Fibroblast of lung (primary cell): Measurements from ENCODE around the gene IL4. TPM values are rescaled to one million over a fixed set of nuclear protein-coding genes. Genes with fewer than 3 reads are reported as not detected.

Experiments
- DNase-seq, 2 donors: peaks; one replicate each; pipeline versions ENCODE4 v3.0.0 to v3.0.0-alpha.2; 2010; ENCODE audit warnings: low read depth in 2 of 2
- H2AFZ ChIP-seq: 2 replicates; pipeline ENCODE4 v1.5.1; 2012; ENCODE audit warnings: low read length, control low read depth, inconsistent platforms
- H3K27ac ChIP-seq: 2 replicates; pipeline ENCODE4 v1.5.1; 2011; ENCODE audit warnings: low read length, control low read depth; ENCODE audit not compliant: insufficient read depth
- H3K27me3 ChIP-seq: 2 replicates; pipeline ENCODE4 v1.5.1; 2011; ENCODE audit warnings: mild to moderate bottlenecking, low read length; ENCODE audit not compliant: control insufficient read depth, insufficient read depth
- H3K36me3 ChIP-seq: 2 replicates; pipeline ENCODE4 v1.5.1; 2011; ENCODE audit warnings: low read length; ENCODE audit not compliant: control insufficient read depth, insufficient read depth
- H3K4me1 ChIP-seq: 2 replicates; pipeline ENCODE4 v1.5.1; 2011; ENCODE audit warnings: low read length; ENCODE audit not compliant: control insufficient read depth, insufficient read depth; ENCODE audit errors: extremely low read depth
- H3K4me2 ChIP-seq: 2 replicates; pipeline ENCODE4 v1.5.1; 2011; ENCODE audit warnings: low read length, control low read depth; ENCODE audit not compliant: insufficient read depth; ENCODE audit errors: extremely low read depth
- H3K4me3 ChIP-seq, 4 experiments: fragments of 200-600 bp in 1 of 4; sonication (generic) in 1 of 4; replicated peaks in 1 of 4; 2 replicates each; pipeline ENCODE4 v1.5.1; 2011 to 2016; ENCODE audit warnings: low read length in 4 of 4, low read depth in 3 of 4, mild to moderate bottlenecking in 3 of 4, control low read depth in 2 of 4, inconsistent platforms in 1 of 4, mixed read lengths in 1 of 4; ENCODE audit not compliant: insufficient read depth in 1 of 4; ENCODE audit errors: control extremely low read depth in 1 of 4
- H3K79me2 ChIP-seq: 2 replicates; pipeline ENCODE4 v1.5.1; 2012; ENCODE audit warnings: mild to moderate bottlenecking, low read length, inconsistent platforms; ENCODE audit not compliant: control insufficient read depth, insufficient read depth
- H3K9ac ChIP-seq: 2 replicates; pipeline ENCODE4 v1.5.1; 2011; ENCODE audit warnings: mild to moderate bottlenecking, low read length, control low read depth; ENCODE audit not compliant: insufficient read depth
- H3K9me3 ChIP-seq: 2 replicates; pipeline ENCODE4 v1.5.1; 2012; ENCODE audit warnings: low read depth, low read length; ENCODE audit not compliant: control insufficient read depth, insufficient read depth
- H4K20me1 ChIP-seq: 2 replicates; pipeline ENCODE4 v1.5.1; 2011; ENCODE audit warnings: low read length; ENCODE audit not compliant: control insufficient read depth, insufficient read depth; ENCODE audit errors: extremely low read depth
- EZH2 ChIP-seq: IDR thresholded peaks from 2 replicates; pipeline ENCODE4 v1.5.1; 2012; ENCODE audit warnings: low read length, control low read depth, mild to moderate bottlenecking; ENCODE audit errors: missing control alignments
- polyA plus RNA-seq, 2 donors: library from polyadenylated mRNA; depleted of rRNA in 1 of 2; stranded (reverse) in 1 of 2; unstranded in 1 of 2; fragments of >200 nt; gene quantifications; 2 replicates each; pipeline ENCODE4 v1.2.1, GENCODE V29; 2011 to 2012; ENCODE audit warnings: missing spikeins in 1 of 2
- total RNA-seq: library from RNA; depleted of rRNA; stranded (reverse); fragments of >200 nt; gene quantifications from 2 replicates; pipeline ENCODE4 v1.2.1, GENCODE V29; 2014
- TF ChIP-seq, protein P1 (sequence below), 2 donors: IDR thresholded peaks in 1 of 2; conservative IDR thresholded peaks in 1 of 2; 1 replicate in 1 of 2; 2 replicates in 1 of 2; pipeline ENCODE4 v1.5.1; 2011 to 2012; ENCODE audit warnings: low read length in 2 of 2, control low read depth in 1 of 2, inconsistent platforms in 1 of 2, low read depth in 1 of 2, mild to moderate bottlenecking in 1 of 2

Gene IL4
- total and polyA plus RNA-seq, 2 donors (not counting 1 experiment from before 2014, with no cell fraction given) = not detected

GRCh38 chr5:132651838-132652469 is 21.8 kb upstream of the IL4 start:
- Histone ChIP-seq H3K4me3 (no peak overlapping the region), H3K79me2 (no peaks in the 10 kb centered on the region), H3K9me3 (no peaks in the 10 kb centered on the region), H3K27me3 (no peaks in the 10 kb centered on the region), H3K4me2 (no peak overlapping the region), H3K4me1 (no peaks in the 10 kb centered on the region), H2AFZ (no peak overlapping the region), H4K20me1 (no peaks in the 10 kb centered on the region), H3K27ac (no peak overlapping the region), H3K36me3 (no peaks in the 10 kb centered on the region), H3K9ac (no peak overlapping the region)
- no peak for DNase-seq
- TF ChIP-seq, protein P1, sequence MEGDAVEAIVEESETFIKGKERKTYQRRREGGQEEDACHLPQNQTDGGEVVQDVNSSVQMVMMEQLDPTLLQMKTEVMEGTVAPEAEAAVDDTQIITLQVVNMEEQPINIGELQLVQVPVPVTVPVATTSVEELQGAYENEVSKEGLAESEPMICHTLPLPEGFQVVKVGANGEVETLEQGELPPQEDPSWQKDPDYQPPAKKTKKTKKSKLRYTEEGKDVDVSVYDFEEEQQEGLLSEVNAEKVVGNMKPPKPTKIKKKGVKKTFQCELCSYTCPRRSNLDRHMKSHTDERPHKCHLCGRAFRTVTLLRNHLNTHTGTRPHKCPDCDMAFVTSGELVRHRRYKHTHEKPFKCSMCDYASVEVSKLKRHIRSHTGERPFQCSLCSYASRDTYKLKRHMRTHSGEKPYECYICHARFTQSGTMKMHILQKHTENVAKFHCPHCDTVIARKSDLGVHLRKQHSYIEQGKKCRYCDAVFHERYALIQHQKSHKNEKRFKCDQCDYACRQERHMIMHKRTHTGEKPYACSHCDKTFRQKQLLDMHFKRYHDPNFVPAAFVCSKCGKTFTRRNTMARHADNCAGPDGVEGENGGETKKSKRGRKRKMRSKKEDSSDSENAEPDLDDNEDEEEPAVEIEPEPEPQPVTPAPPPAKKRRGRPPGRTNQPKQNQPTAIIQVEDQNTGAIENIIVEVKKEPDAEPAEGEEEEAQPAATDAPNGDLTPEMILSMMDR (conservative IDR thresholded peaks at IDR 0.05 in 1 of 2, IDR thresholded peaks at IDR 0.05 in 1 of 2; ENCODE audit: low read depth in 1 of 2, low read length in 2 of 2) = no peak
- TF ChIP-seq EZH2 = no peak

DNA sequence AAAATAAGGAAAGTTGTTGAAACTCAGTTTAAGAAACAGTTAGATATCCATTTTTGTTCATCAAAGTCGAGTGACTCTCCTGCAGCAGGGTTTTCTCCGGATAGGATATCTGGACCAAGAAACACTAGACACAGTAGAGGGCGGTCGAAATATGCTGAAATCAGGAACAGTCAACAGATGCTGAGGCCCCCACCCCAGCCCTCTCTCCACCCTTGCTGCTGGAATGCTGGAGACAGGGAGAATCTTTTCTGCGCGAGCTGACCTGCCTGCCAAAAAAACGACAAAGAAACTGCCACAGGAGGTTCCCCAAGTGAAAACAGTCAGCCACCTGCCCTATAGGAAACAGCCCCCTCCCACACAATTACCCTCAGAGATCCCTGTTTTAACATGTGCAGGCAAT is 20.1 kb upstream of the IL4 start:
- H3K27ac ChIP-seq = no peak overlapping the region
- H3K36me3 ChIP-seq = no peaks in the 10 kb centered on the region
- TF ChIP-seq EZH2 = no peak
- TF ChIP-seq, protein P1 (conservative IDR thresholded peaks at IDR 0.05 in 1 of 2, IDR thresholded peaks at IDR 0.05 in 1 of 2; ENCODE audit: low read depth in 1 of 2, low read length in 2 of 2) = no peak
- H4K20me1 ChIP-seq = no peaks in the 10 kb centered on the region
- no peaks in the 10 kb centered on the region for H3K9me3 ChIP-seq
- no peak overlapping the region for H3K4me2 ChIP-seq
- DNase-seq = no peak
- no peak overlapping the region for H2AFZ ChIP-seq
- H3K79me2 ChIP-seq = no peaks in the 10 kb centered on the region
- H3K4me1 ChIP-seq = no peaks in the 10 kb centered on the region
- no peak overlapping the region for H3K9ac ChIP-seq
- no peaks in the 10 kb centered on the region for H3K27me3 ChIP-seq
- H3K4me3 ChIP-seq = no peak overlapping the region

DNA sequence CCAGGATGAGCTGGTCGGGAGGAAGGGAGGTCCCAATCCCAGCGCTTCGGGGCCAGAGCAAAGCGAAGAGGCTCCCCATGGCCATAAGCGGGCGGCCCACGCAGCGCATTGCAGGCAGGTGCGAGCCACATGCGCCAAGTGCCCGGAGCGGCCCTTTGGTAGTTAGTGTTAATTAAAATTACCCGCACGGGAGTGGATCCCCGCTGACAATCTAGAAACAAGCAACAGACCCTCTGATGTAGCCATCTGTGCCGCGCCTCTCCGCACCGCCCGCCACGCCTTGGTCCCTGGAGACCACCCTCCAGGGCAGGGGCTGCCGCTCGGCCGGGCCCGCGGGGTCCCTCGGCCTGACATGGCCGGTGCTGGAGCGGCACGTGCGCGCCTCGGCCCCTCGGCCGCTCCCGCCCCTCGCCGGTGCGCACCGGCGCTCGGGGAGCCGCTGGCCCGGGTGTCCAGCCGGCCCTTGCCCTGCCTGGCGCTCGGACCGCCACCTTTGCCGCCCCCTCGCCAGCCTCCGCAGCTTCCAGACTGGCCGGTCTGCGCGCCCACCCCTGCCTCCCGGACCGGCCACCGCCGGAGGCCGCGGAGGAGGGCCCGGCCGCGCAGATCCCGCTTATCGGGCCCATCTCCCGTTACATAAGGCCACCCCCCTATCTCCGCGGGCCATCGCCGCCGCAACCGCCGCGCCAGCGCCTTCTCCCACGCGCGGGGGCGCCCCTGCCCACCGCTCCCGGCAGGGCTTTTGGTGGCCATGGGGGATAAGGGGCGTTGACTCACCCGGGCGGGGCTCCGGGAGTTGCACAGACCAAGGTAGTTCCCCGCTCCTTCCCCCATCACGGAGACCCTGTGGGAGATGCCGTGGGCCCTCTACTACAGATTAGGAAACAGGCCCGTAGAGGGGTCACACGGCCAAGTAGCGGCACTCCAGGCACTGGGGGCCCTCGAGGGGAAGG is 17.7 kb upstream of the IL4 start:
- DNase-seq = peak; percentile 19 to 34
- H3K4me2 ChIP-seq = peak overlapping the region; percentile 53
- H3K79me2 ChIP-seq = no peaks in the 10 kb centered on the region
- no peaks in the 10 kb centered on the region for H3K4me1 ChIP-seq
- H3K27ac ChIP-seq = no peak overlapping the region
- peak overlapping the region; percentile 18 to 52 (median 22) for H3K4me3 ChIP-seq
- peak overlapping the region; percentile 32 for H3K9ac ChIP-seq
- H2AFZ ChIP-seq = no peak overlapping the region
- no peaks in the 10 kb centered on the region for H4K20me1 ChIP-seq
- H3K9me3 ChIP-seq = no peaks in the 10 kb centered on the region
- no peaks in the 10 kb centered on the region for H3K36me3 ChIP-seq
- no peak for TF ChIP-seq EZH2
- TF ChIP-seq, protein P1 (conservative IDR thresholded peaks at IDR 0.05 in 1 of 2, IDR thresholded peaks at IDR 0.05 in 1 of 2; ENCODE audit: low read depth in 1 of 2, low read length in 2 of 2) = no peak
- H3K27me3 ChIP-seq = no peaks in the 10 kb centered on the region
